Retinal pigment epithelial cell (primary cell): ENCODE results near the gene TOM1L2.

Source experiments
- DNase-seq: peaks from one replicate; pipeline ENCODE4 v3.0.0-alpha.2; 2010; ENCODE audit warnings: low read depth
- H3K4me3 ChIP-seq: 2 replicates; pipeline ENCODE4 v1.5.1; 2011; ENCODE audit warnings: mild to moderate bottlenecking, low read length, control low read depth, moderate library complexity
- CTCF ChIP-seq: conservative IDR thresholded peaks from 2 replicates; pipeline ENCODE4 v1.5.1; 2011; ENCODE audit warnings: low read depth, low read length, control low read depth, inconsistent platforms

The TOM1L2 gene

GRCh38 chr17:17971431-17972125 lies 622 bp downstream of the TOM1L2 start:
- TF ChIP-seq CTCF, result peak; percentile 0
- DNase-seq, result no peak
- H3K4me3 ChIP-seq, result peak overlapping the region; percentile 68

GRCh38 chr17:17970699-17971430 lies 1.3 kb downstream of the TOM1L2 start:
- DNase-seq, result no peak
- no peak for TF ChIP-seq CTCF
- peak overlapping the region; percentile 68 for H3K4me3 ChIP-seq

- no peak for TF ChIP-seq CTCF
- DNase-seq, result no peak
- no peak overlapping the region for H3K4me3 ChIP-seq
Measured at GRCh38 chr17:17966399-17966798, 5.8 kb downstream of the TOM1L2 start.

GRCh38 chr17:17965152-17965721 lies 7.0 kb downstream of the TOM1L2 start:
- no peak overlapping the region for H3K4me3 ChIP-seq
- TF ChIP-seq CTCF, result no peak
- DNase-seq, result no peak

GRCh38 chr17:17964710-17965109 lies 7.5 kb downstream of the TOM1L2 start:
- DNase-seq, result no peak
- TF ChIP-seq CTCF, result no peak
- no peak overlapping the region for H3K4me3 ChIP-seq

GRCh38 chr17:17963694-17964436 lies 8.3 kb downstream of the TOM1L2 start:
- no peak overlapping the region for H3K4me3 ChIP-seq
- no peak for DNase-seq
- no peak for TF ChIP-seq CTCF
